ENCODE results near the gene LIPC. TPM values are rescaled to one million over a fixed set of nuclear protein-coding genes. Genes with fewer than 3 reads are reported as not detected.

LIPC gene
- total RNA-seq, 2 donors from 2014 or later: 2.9 to 13.8 TPM

DNA sequence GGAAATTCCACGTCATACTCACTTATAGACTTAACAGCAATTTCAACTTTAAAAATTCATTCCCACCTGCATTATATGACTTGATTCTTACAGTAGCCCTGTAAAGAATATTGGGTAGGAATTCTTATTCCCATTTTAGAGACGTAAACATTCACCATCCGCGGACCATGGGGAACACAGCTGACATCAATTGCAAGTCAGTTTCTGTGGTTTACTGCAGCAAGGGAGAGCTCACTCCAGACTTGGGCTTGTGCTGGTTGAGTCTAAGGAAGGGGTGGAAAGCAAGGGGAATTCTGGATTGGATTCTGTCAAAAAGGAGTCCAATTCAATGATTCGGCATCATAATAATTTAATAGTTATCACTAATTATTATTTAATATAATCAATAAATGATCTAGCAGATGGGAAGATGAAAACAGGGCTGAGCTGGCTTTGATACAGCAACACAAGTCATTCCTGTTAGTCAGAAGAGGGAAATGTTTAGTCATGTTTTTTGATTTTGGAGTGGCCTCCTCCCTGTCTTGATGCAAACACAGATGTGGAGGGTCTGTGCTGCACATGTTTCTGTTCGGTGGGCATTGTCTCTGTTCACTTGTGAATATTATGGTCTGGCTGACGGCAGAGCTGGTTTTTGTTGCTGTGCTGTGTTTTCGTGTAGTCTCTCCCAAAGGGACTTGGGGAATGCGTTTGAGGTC, 9.7 kb downstream of the LIPC start:
- intact Hi-C loops (cut with DNase I): no loop called here
- TF ChIP-seq, protein P1, sequence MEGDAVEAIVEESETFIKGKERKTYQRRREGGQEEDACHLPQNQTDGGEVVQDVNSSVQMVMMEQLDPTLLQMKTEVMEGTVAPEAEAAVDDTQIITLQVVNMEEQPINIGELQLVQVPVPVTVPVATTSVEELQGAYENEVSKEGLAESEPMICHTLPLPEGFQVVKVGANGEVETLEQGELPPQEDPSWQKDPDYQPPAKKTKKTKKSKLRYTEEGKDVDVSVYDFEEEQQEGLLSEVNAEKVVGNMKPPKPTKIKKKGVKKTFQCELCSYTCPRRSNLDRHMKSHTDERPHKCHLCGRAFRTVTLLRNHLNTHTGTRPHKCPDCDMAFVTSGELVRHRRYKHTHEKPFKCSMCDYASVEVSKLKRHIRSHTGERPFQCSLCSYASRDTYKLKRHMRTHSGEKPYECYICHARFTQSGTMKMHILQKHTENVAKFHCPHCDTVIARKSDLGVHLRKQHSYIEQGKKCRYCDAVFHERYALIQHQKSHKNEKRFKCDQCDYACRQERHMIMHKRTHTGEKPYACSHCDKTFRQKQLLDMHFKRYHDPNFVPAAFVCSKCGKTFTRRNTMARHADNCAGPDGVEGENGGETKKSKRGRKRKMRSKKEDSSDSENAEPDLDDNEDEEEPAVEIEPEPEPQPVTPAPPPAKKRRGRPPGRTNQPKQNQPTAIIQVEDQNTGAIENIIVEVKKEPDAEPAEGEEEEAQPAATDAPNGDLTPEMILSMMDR (IDR thresholded peaks at IDR 0.05): no peak
- Histone ChIP-seq H3K4me1 (peaks cover 13% of the 10 kb centered on the region), H3K9ac (ENCODE audit: low read depth in 2 of 2, low read length in 2 of 2) (peak overlapping the region in 1 of 2 donors; percentile 15), H3K4me3 (no peak overlapping the region), H3K27ac (peak overlapping the region; percentile 61), H3K9me3 (no peaks in the 10 kb centered on the region), H3K36me3 (no peaks in the 10 kb centered on the region), H3K27me3 (no peaks in the 10 kb centered on the region)
- no peak for DNase-seq

DNA sequence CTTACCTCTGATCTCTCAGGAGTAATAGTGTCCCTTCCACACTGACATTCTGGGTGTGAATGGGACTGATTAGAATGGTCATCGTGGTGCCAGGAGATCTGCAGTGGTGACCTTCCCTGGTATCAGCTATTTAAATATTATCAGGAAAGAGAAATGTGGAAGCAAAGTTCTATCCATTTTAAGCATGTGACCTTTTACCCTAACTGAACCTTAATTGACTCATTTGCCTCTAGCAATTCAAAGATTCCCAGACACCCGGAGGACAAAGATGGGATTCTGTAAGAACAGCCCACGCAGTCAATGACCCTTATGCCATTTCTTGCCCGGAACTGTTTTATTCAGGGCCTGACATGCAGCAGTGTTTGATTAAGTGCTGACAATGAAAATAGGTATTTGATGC, 10.3 kb downstream of the LIPC start:
- no peak for DNase-seq
- H3K4me3 ChIP-seq: no peak overlapping the region
- H3K36me3 ChIP-seq: no peaks in the 10 kb centered on the region
- no peaks in the 10 kb centered on the region for H3K27me3 ChIP-seq
- intact Hi-C loops (cut with DNase I): no loop called here
- no peak overlapping the region for H3K27ac ChIP-seq
- H3K9me3 ChIP-seq: no peaks in the 10 kb centered on the region
- TF ChIP-seq, protein P1 (IDR thresholded peaks at IDR 0.05): no peak
- peaks cover 13% of the 10 kb centered on the region for H3K4me1 ChIP-seq
- peak overlapping the region in 1 of 2 donors; percentile 7 for H3K9ac ChIP-seq (ENCODE audit: low read depth in 2 of 2, low read length in 2 of 2)

- intact Hi-C loops (cut with DNase I): no loop called here
- Histone ChIP-seq H3K27ac (no peak overlapping the region), H3K27me3 (no peaks in the 10 kb centered on the region), H3K4me3 (no peak overlapping the region), H3K4me1 (peaks cover 13% of the 10 kb centered on the region), H3K9ac (ENCODE audit: low read depth in 2 of 2, low read length in 2 of 2) (no peak overlapping the region), H3K36me3 (no peaks in the 10 kb centered on the region), H3K9me3 (no peaks in the 10 kb centered on the region)
- DNase-seq: no peak
- TF ChIP-seq, protein P1 (IDR thresholded peaks at IDR 0.05): no peak
Observed at GRCh38 chr15:58443308-58443707, 11.5 kb downstream of the LIPC start.

- Histone ChIP-seq H3K27ac (no peak overlapping the region), H3K4me1 (peaks cover 13% of the 10 kb centered on the region), H3K27me3 (no peaks in the 10 kb centered on the region), H3K9me3 (no peaks in the 10 kb centered on the region), H3K9ac (ENCODE audit: low read depth in 2 of 2, low read length in 2 of 2) (no peak overlapping the region), H3K36me3 (no peaks in the 10 kb centered on the region), H3K4me3 (no peak overlapping the region)
- no peak for DNase-seq
- TF ChIP-seq, protein P1 (IDR thresholded peaks at IDR 0.05): no peak
- intact Hi-C loops (cut with DNase I): no loop called here
Observed at GRCh38 chr15:58444056-58444455, 12.3 kb downstream of the LIPC start.

GRCh38 chr15:58444658-58445332, 13.0 kb downstream of the LIPC start:
- H3K9ac ChIP-seq (ENCODE audit: low read depth in 2 of 2, low read length in 2 of 2): no peak overlapping the region
- no peak for DNase-seq
- peaks cover 10% of the 10 kb centered on the region for H3K4me1 ChIP-seq
- TF ChIP-seq, protein P1 (IDR thresholded peaks at IDR 0.05): no peak
- no peak overlapping the region for H3K4me3 ChIP-seq
- intact Hi-C loops (cut with DNase I): no loop called here
- no peaks in the 10 kb centered on the region for H3K9me3 ChIP-seq
- no peak overlapping the region for H3K27ac ChIP-seq
- H3K36me3 ChIP-seq: no peaks in the 10 kb centered on the region
- no peaks in the 10 kb centered on the region for H3K27me3 ChIP-seq
